Suprapubic skin (tissue), 4 donors: Measurements from ENCODE around the gene RALGPS1. TPM values are rescaled to one million over a fixed set of nuclear protein-coding genes. Genes with fewer than 3 reads are reported as not detected.

Source experiments
- DNase-seq, 2 donors: peaks; one replicate each; pipeline ENCODE4 v3.0.0-alpha.2; 2019; ENCODE audit warnings: low spot score in 2 of 2
- H3K27ac ChIP-seq: fragments of 200-600 bp; sonication (generic); one replicate; pipeline ENCODE4 v1.5.1; 2019
- H3K27me3 ChIP-seq: fragments of 200-600 bp; sonication (generic); one replicate; pipeline ENCODE4 v1.5.1; 2019
- H3K36me3 ChIP-seq: fragments of 200-600 bp; sonication (generic); one replicate; pipeline ENCODE4 v1.5.1; 2019
- H3K4me1 ChIP-seq: fragments of 200-600 bp; sonication (generic); one replicate; pipeline ENCODE4 v1.5.1; 2019
- H3K4me3 ChIP-seq: fragments of 200-600 bp; sonication (generic); one replicate; pipeline ENCODE4 v1.5.1; 2019; ENCODE audit warnings: mild to moderate bottlenecking
- H3K9me3 ChIP-seq: fragments of 200-600 bp; sonication (generic); one replicate; pipeline ENCODE4 v1.5.1; 2019
- CTCF ChIP-seq, 2 donors: fragments of 200-600 bp in 1 of 2; fragments of 450-650 bp in 1 of 2; sonication (generic) in 1 of 2; IDR thresholded peaks; one replicate each; pipeline ENCODE4 v1.5.1; 2016 to 2019; ENCODE audit warnings: antibody characterized with exemption in 2 of 2, mild to moderate bottlenecking in 1 of 2, moderate library complexity in 1 of 2
- EP300 ChIP-seq: sonication (generic); formaldehyde crosslinking; IDR thresholded peaks from one replicate; pipeline ENCODE4 v1.6.1; 2017; ENCODE audit warnings: antibody characterized with exemption
- POLR2A ChIP-seq, 2 donors: fragments of 450-650 bp; IDR thresholded peaks; one replicate each; pipeline ENCODE4 v1.6.1; 2017; ENCODE audit warnings: antibody characterized with exemption in 2 of 2, mild to moderate bottlenecking in 2 of 2, moderate library complexity in 2 of 2
- POLR2AphosphoS5 ChIP-seq, 3 donors: sonication (generic); formaldehyde crosslinking; IDR thresholded peaks; one replicate each; pipeline ENCODE4 v1.6.1; 2017; ENCODE audit warnings: antibody characterized with exemption in 3 of 3
- WGBS: methylation state at CpG from one replicate; pipeline ENCODE4 v1.1.5; 2018; 5-methylcytosine and 5-hydroxymethylcytosine counted together
- total RNA-seq, 4 donors: library from RNA; depleted of rRNA; stranded (reverse); fragments of >200 nt; gene quantifications; one replicate each; pipeline ENCODE4 v1.1.0, GENCODE V29; 2016

The RALGPS1 gene
- total RNA-seq, 4 donors from 2014 or later: 14.8 to 86.7 (median 21.4) TPM

GRCh38 chr9:126876531-126876930 is 38.1 kb upstream of the RALGPS1 start:
- Histone ChIP-seq H3K9me3 (no peaks in the 10 kb centered on the region), H3K4me3 (no peak overlapping the region), H3K27ac (no peak overlapping the region), H3K36me3 (peaks cover 18% of the 10 kb centered on the region), H3K27me3 (no peaks in the 10 kb centered on the region), H3K4me1 (no peaks in the 10 kb centered on the region)
- WGBS: 65% methylated on average over 4 of the region's 4 CpGs
- no peak for DNase-seq
- TF ChIP-seq CTCF (IDR thresholded peaks at IDR 0.05) (no peak), EP300 (no peak), POLR2AphosphoS5 (IDR thresholded peaks at IDR 0.05) (no peak), POLR2A (IDR thresholded peaks at IDR 0.05) (no peak)

- no peaks in the 10 kb centered on the region for H3K27me3 ChIP-seq
- H3K36me3 ChIP-seq: peaks cover 22% of the 10 kb centered on the region
- H3K4me1 ChIP-seq: no peaks in the 10 kb centered on the region
- H3K4me3 ChIP-seq: no peak overlapping the region
- H3K9me3 ChIP-seq: no peaks in the 10 kb centered on the region
- no peak for DNase-seq
- no peak for TF ChIP-seq EP300
- no peak for TF ChIP-seq POLR2AphosphoS5 (IDR thresholded peaks at IDR 0.05)
- no peak for TF ChIP-seq POLR2A (IDR thresholded peaks at IDR 0.05)
- TF ChIP-seq CTCF (IDR thresholded peaks at IDR 0.05): no peak
- H3K27ac ChIP-seq: no peak overlapping the region
- WGBS: 88% methylated on average over 9 of the region's 9 CpGs
Measured at GRCh38 chr9:126877418-126877817, 37.2 kb upstream of the RALGPS1 start.

GRCh38 chr9:126879288-126879687 is 35.3 kb upstream of the RALGPS1 start:
- H3K36me3 ChIP-seq: peaks cover 27% of the 10 kb centered on the region
- H3K9me3 ChIP-seq: no peaks in the 10 kb centered on the region
- no peak for DNase-seq
- no peaks in the 10 kb centered on the region for H3K27me3 ChIP-seq
- no peak for TF ChIP-seq POLR2A (IDR thresholded peaks at IDR 0.05)
- TF ChIP-seq EP300: no peak
- no peak for TF ChIP-seq POLR2AphosphoS5 (IDR thresholded peaks at IDR 0.05)
- TF ChIP-seq CTCF (IDR thresholded peaks at IDR 0.05): no peak
- no peaks in the 10 kb centered on the region for H3K4me1 ChIP-seq
- H3K4me3 ChIP-seq: no peak overlapping the region
- no peak overlapping the region for H3K27ac ChIP-seq
- WGBS: 88% methylated on average over 9 of the region's 9 CpGs

GRCh38 chr9:126880226-126880946 is 34.2 kb upstream of the RALGPS1 start:
- H3K4me1 ChIP-seq: no peaks in the 10 kb centered on the region
- DNase-seq: no peak
- H3K9me3 ChIP-seq: no peaks in the 10 kb centered on the region
- no peak overlapping the region for H3K4me3 ChIP-seq
- no peaks in the 10 kb centered on the region for H3K27me3 ChIP-seq
- H3K36me3 ChIP-seq: peaks cover 27% of the 10 kb centered on the region
- TF ChIP-seq CTCF (IDR thresholded peaks at IDR 0.05): no peak
- TF ChIP-seq EP300: no peak
- TF ChIP-seq POLR2A (IDR thresholded peaks at IDR 0.05): no peak
- TF ChIP-seq POLR2AphosphoS5 (IDR thresholded peaks at IDR 0.05): no peak
- no peak overlapping the region for H3K27ac ChIP-seq
- WGBS: 91% methylated on average over 23 of the region's 23 CpGs

- WGBS: 71% methylated on average over 6 of the region's 6 CpGs
- H3K27ac ChIP-seq: no peak overlapping the region
Measured at GRCh38 chr9:126880947-126881332, 33.6 kb upstream of the RALGPS1 start.

More at GRCh38 chr9:126880947-126881332, 33.6 kb upstream of the RALGPS1 start:
- Histone ChIP-seq H3K4me3 (no peak overlapping the region), H3K4me1 (no peaks in the 10 kb centered on the region), H3K9me3 (no peaks in the 10 kb centered on the region), H3K36me3 (peaks cover 27% of the 10 kb centered on the region), H3K27me3 (no peaks in the 10 kb centered on the region)
- DNase-seq: no peak
- TF ChIP-seq CTCF (IDR thresholded peaks at IDR 0.05) (no peak), POLR2A (IDR thresholded peaks at IDR 0.05) (no peak), POLR2AphosphoS5 (IDR thresholded peaks at IDR 0.05) (no peak), EP300 (no peak)
